H1 (cell line): ENCODE results near the gene LAYN.

ENCODE experiments used
- KDM4A ChIP-seq: IDR thresholded peaks from one replicate; pipeline ENCODE4 v1.7.1; 2012; ENCODE audit warnings: low read depth, mild to moderate bottlenecking, moderate library complexity, low read length, inconsistent platforms; ENCODE audit not compliant: severe bottlenecking
- NRF1 ChIP-seq: IDR thresholded peaks from 2 replicates; pipeline ENCODE4 v1.6.1; 2011; ENCODE audit warnings: mild to moderate bottlenecking, low read depth, low read length, improper control_type of control experiment
- POLR2A ChIP-seq, 2 experiments: IDR thresholded peaks; 1 replicate in 1 of 2; 2 replicates in 1 of 2; pipeline ENCODE4 v1.6.1; 2011; ENCODE audit warnings: low read depth in 2 of 2, low read length in 2 of 2, mild to moderate bottlenecking in 2 of 2; ENCODE audit errors: control extremely low read depth in 1 of 2
- SP2 ChIP-seq: IDR thresholded peaks from 2 replicates; pipeline ENCODE4 v1.6.1; 2012; ENCODE audit warnings: mild to moderate bottlenecking, low read length, inconsistent platforms
- TAF7 ChIP-seq: optimal IDR thresholded peaks from 2 replicates; pipeline ENCODE3; 2011; ENCODE audit warnings: low read depth, mild to moderate bottlenecking, inconsistent platforms, low read length, moderate library complexity, borderline replicate concordance
- YY1 ChIP-seq: IDR thresholded peaks from 2 replicates; pipeline ENCODE4 v1.6.1; 2011; ENCODE audit warnings: low read depth, mild to moderate bottlenecking, low read length
- TF ChIP-seq, protein P1 (sequence below), 3 experiments: IDR thresholded peaks; 1 replicate in 2 of 3; 2 replicates in 1 of 3; pipeline versions ENCODE4 v1.5.1 to v1.6.1; 2011; ENCODE audit warnings: low read length in 3 of 3, mild to moderate bottlenecking in 3 of 3, inconsistent platforms in 2 of 3, low read depth in 1 of 3, moderate library complexity in 1 of 3; ENCODE audit not compliant: insufficient read depth in 1 of 3; ENCODE audit errors: control extremely low read depth in 1 of 3

DNA sequence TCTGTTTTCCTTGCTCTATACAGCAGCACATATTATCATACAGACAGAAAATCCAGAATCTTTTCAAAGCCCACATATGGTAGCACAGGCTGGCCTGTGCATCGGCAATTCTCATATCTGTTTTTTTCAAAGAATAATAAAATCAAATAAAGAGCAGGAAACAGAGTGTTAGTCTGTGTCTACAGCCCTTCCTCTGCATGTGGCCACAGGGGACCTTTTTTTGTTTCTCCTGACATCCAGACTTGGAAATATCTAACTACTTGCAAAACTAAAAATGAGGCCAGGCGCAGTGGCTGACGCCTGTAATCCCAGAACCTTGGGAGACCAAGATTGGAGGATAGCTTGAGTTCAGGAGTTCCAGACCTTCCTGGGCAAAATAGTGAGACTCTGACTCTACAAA is 20.3 kb downstream of the LAYN start:
- TF ChIP-seq, protein P1, sequence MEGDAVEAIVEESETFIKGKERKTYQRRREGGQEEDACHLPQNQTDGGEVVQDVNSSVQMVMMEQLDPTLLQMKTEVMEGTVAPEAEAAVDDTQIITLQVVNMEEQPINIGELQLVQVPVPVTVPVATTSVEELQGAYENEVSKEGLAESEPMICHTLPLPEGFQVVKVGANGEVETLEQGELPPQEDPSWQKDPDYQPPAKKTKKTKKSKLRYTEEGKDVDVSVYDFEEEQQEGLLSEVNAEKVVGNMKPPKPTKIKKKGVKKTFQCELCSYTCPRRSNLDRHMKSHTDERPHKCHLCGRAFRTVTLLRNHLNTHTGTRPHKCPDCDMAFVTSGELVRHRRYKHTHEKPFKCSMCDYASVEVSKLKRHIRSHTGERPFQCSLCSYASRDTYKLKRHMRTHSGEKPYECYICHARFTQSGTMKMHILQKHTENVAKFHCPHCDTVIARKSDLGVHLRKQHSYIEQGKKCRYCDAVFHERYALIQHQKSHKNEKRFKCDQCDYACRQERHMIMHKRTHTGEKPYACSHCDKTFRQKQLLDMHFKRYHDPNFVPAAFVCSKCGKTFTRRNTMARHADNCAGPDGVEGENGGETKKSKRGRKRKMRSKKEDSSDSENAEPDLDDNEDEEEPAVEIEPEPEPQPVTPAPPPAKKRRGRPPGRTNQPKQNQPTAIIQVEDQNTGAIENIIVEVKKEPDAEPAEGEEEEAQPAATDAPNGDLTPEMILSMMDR (IDR thresholded peaks at IDR 0.05; ENCODE audit: control extremely low read depth in 1 of 3, insufficient read depth in 1 of 3, low read depth in 1 of 3, low read length in 3 of 3), result no peak
- TF ChIP-seq POLR2A (IDR thresholded peaks at IDR 0.05; ENCODE audit: control extremely low read depth in 1 of 2, low read depth in 2 of 2, low read length in 2 of 2), result no peak
- no peak for TF ChIP-seq YY1
- no peak for TF ChIP-seq KDM4A
- no peak for TF ChIP-seq SP2
- no peak for TF ChIP-seq NRF1
- TF ChIP-seq TAF7, result no peak
